Measurements from ENCODE around the gene BCL2L13.

Gene BCL2L13

GRCh38 chr22:17638432-17639246 is at the start of gene BCL2L13:
Gene BCL2L13, plus strand, starts transcription at chr22:17638757. Its CDS starts 16,955 bp downstream, at chr22:17655712.
- peak; percentile 95 for DNase-seq (ENCODE audit: low spot score)
- no peak for TF ChIP-seq CTCF (IDR thresholded peaks at IDR 0.05; ENCODE audit: borderline replicate concordance, control extremely low read depth, extremely low read depth, insufficient read depth, missing control alignments)
- in situ Hi-C loops (cut with MboI; ENCODE audit: low sequenced_read_pairs, unreplicated experiment) = no loop called here

- DNase-seq (ENCODE audit: low spot score) = no peak
- no peak for TF ChIP-seq CTCF (IDR thresholded peaks at IDR 0.05; ENCODE audit: borderline replicate concordance, control extremely low read depth, extremely low read depth, insufficient read depth, missing control alignments)
- in situ Hi-C loops (cut with MboI; ENCODE audit: low sequenced_read_pairs, unreplicated experiment) = no loop called here
Measured at GRCh38 chr22:17589810-17590375, 48.7 kb upstream of the BCL2L13 start.

- DNase-seq (ENCODE audit: low spot score) = no peak
- in situ Hi-C loops (cut with MboI; ENCODE audit: low sequenced_read_pairs, unreplicated experiment) = no loop called here
- TF ChIP-seq CTCF (IDR thresholded peaks at IDR 0.05; ENCODE audit: borderline replicate concordance, control extremely low read depth, extremely low read depth, insufficient read depth, missing control alignments) = no peak
Measured at GRCh38 chr22:17590586-17590985, 48.0 kb upstream of the BCL2L13 start.

GRCh38 chr22:17592201-17592600 is 46.4 kb upstream of the BCL2L13 start:
- in situ Hi-C loops (cut with MboI; ENCODE audit: low sequenced_read_pairs, unreplicated experiment) = no loop called here
- DNase-seq (ENCODE audit: low spot score) = no peak
- no peak for TF ChIP-seq CTCF (IDR thresholded peaks at IDR 0.05; ENCODE audit: borderline replicate concordance, control extremely low read depth, extremely low read depth, insufficient read depth, missing control alignments)

- in situ Hi-C loops (cut with MboI; ENCODE audit: low sequenced_read_pairs, unreplicated experiment) = no loop called here
- TF ChIP-seq CTCF (IDR thresholded peaks at IDR 0.05; ENCODE audit: borderline replicate concordance, control extremely low read depth, extremely low read depth, insufficient read depth, missing control alignments) = no peak
- no peak for DNase-seq (ENCODE audit: low spot score)
Measured at GRCh38 chr22:17596226-17596625, 42.3 kb upstream of the BCL2L13 start.

- DNase-seq (ENCODE audit: low spot score) = no peak
- in situ Hi-C loops (cut with MboI; ENCODE audit: low sequenced_read_pairs, unreplicated experiment) = no loop called here
- TF ChIP-seq CTCF (IDR thresholded peaks at IDR 0.05; ENCODE audit: borderline replicate concordance, control extremely low read depth, extremely low read depth, insufficient read depth, missing control alignments) = no peak
Measured at GRCh38 chr22:17597217-17597616, 41.3 kb upstream of the BCL2L13 start.
